ENCODE data around the gene GRID1. TPM values are rescaled to one million over a fixed set of nuclear protein-coding genes. Genes with fewer than 3 reads are reported as not detected.

The GRID1 gene
- total RNA-seq, 4 donors from 2014 or later = 0.40 to 1.9 (median 1.00) TPM

GRCh38 chr10:86347856-86348255 lies 18.7 kb downstream of the GRID1 start:
- no peak for DNase-seq
- H3K4me3 ChIP-seq = no peak overlapping the region
- TF ChIP-seq POLR2A (IDR thresholded peaks at IDR 0.05) (no peak), CTCF (IDR thresholded peaks at IDR 0.05) (no peak), EP300 (IDR thresholded peaks at IDR 0.05; ENCODE audit: low read depth) (no peak), POLR2AphosphoS5 (IDR thresholded peaks at IDR 0.05) (no peak)
- H3K27ac ChIP-seq = no peak overlapping the region
- no peaks in the 10 kb centered on the region for H3K9me3 ChIP-seq
- H3K36me3 ChIP-seq = no peaks in the 10 kb centered on the region
- WGBS, 2 donors (ENCODE audit: low coverage in 1 of 2) = 94% methylated on average over 6 of the region's 6 CpGs; no CpG with 5 or more reads in 1 of the 2 donors
- intact Hi-C loops (cut with DNase I; ENCODE audit: low total_unique reads) = no loop called here
- H3K27me3 ChIP-seq = no peaks in the 10 kb centered on the region
- H3K4me1 ChIP-seq = no peaks in the 10 kb centered on the region
- in situ Hi-C loops (cut with MboI; ENCODE audit: low pct_ligation_motif_present in 1 of 4, low pct_unique_long_range_greater_than_20kb in 1 of 4, low sequenced_read_pairs in 3 of 4) = no loop called here

GRCh38 chr10:86346799-86347665 lies 19.6 kb downstream of the GRID1 start:
- H3K27me3 ChIP-seq = no peaks in the 10 kb centered on the region
- 65% methylated on average over 11 of the region's 11 CpGs; no CpG with 5 or more reads in 1 of the 2 donors for WGBS, 2 donors (ENCODE audit: low coverage in 1 of 2)
- in situ Hi-C loops (cut with MboI; ENCODE audit: low pct_ligation_motif_present in 1 of 4, low pct_unique_long_range_greater_than_20kb in 1 of 4, low sequenced_read_pairs in 3 of 4) (no loop called here), intact Hi-C loops (cut with DNase I; ENCODE audit: low total_unique reads) (no loop called here)
- no peaks in the 10 kb centered on the region for H3K9me3 ChIP-seq
- no peak for TF ChIP-seq POLR2A (IDR thresholded peaks at IDR 0.05)
- TF ChIP-seq EP300 (IDR thresholded peaks at IDR 0.05; ENCODE audit: low read depth) = no peak
- no peak for TF ChIP-seq CTCF (IDR thresholded peaks at IDR 0.05)
- no peak for TF ChIP-seq POLR2AphosphoS5 (IDR thresholded peaks at IDR 0.05)
- no peaks in the 10 kb centered on the region for H3K4me1 ChIP-seq
- H3K4me3 ChIP-seq = no peak overlapping the region
- no peak overlapping the region for H3K27ac ChIP-seq
- no peak for DNase-seq
- no peaks in the 10 kb centered on the region for H3K36me3 ChIP-seq

DNA sequence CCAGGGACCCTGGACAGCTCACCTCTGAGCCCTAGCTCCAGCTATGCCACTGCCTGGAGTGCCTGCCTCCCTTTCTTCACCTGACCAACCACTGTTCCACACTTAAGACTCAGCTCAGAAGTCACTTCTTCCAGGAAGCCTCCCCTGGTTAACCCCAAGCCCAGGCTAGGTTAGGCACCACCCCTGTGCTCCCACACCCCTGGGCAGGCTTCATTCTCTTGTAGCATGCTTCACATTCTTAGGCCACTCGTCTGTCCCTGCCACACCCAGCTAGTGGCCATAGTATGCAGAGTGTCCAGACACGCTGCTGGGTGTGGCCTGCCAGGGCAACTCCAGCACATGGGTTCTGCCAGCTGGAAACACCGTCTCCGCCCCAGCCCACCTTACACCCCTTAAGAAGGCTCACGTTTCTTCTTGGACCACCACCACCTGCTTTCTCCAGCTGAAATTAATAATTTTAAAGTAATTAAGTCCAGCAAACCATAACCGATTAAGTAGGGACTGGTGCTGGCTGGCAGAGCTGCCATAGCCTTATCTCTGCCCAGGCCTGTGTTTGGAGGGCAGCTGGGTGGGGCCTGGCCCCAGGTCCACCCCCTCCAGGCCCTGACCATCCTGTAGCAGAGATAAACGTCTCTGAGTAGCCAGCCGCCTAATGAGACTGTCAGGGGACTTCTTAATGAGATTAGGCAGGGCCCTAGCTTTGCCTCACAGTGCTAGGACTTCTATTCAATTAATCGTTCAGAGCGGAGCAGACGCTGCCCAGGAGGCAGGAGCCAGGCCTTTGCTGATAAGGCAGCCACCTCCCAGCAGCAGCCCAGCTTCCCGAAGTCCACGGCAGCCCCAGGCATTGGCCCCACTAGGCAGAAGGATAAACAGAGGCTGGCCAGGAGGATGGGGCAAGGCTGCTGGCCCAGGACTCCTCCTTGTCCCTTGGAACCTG lies 20.5 kb downstream of the GRID1 start:
- intact Hi-C loops (cut with DNase I; ENCODE audit: low total_unique reads) = no loop called here
- no peak for DNase-seq
- no peak for TF ChIP-seq EP300 (IDR thresholded peaks at IDR 0.05; ENCODE audit: low read depth)
- TF ChIP-seq CTCF (IDR thresholded peaks at IDR 0.05) = no peak
- no peak for TF ChIP-seq POLR2A (IDR thresholded peaks at IDR 0.05)
- TF ChIP-seq POLR2AphosphoS5 (IDR thresholded peaks at IDR 0.05) = no peak
- no peaks in the 10 kb centered on the region for H3K4me1 ChIP-seq
- no peaks in the 10 kb centered on the region for H3K36me3 ChIP-seq
- no peaks in the 10 kb centered on the region for H3K9me3 ChIP-seq
- H3K27me3 ChIP-seq = no peaks in the 10 kb centered on the region
- in situ Hi-C loops (cut with MboI; ENCODE audit: low pct_ligation_motif_present in 1 of 4, low pct_unique_long_range_greater_than_20kb in 1 of 4, low sequenced_read_pairs in 3 of 4) = no loop called here
- no peak overlapping the region for H3K4me3 ChIP-seq
- H3K27ac ChIP-seq = no peak overlapping the region
- WGBS, 2 donors (ENCODE audit: low coverage in 1 of 2) = 78% methylated on average over 13 of the region's 13 CpGs; no CpG with 5 or more reads in 1 of the 2 donors

- no peaks in the 10 kb centered on the region for H3K9me3 ChIP-seq
- no peaks in the 10 kb centered on the region for H3K4me1 ChIP-seq
- in situ Hi-C loops (cut with MboI; ENCODE audit: low pct_ligation_motif_present in 1 of 4, low pct_unique_long_range_greater_than_20kb in 1 of 4, low sequenced_read_pairs in 3 of 4) = no loop called here
- no peak overlapping the region for H3K27ac ChIP-seq
- DNase-seq = no peak
- H3K36me3 ChIP-seq = no peaks in the 10 kb centered on the region
- TF ChIP-seq POLR2A (IDR thresholded peaks at IDR 0.05) (no peak), POLR2AphosphoS5 (IDR thresholded peaks at IDR 0.05) (no peak), EP300 (IDR thresholded peaks at IDR 0.05; ENCODE audit: low read depth) (no peak), CTCF (IDR thresholded peaks at IDR 0.05) (no peak)
- H3K27me3 ChIP-seq = no peaks in the 10 kb centered on the region
- no peak overlapping the region for H3K4me3 ChIP-seq
- WGBS, 2 donors (ENCODE audit: low coverage in 1 of 2) = 100% methylated on average over 2 of the region's 4 CpGs; no CpG with 5 or more reads in 1 of the 2 donors
- intact Hi-C loops (cut with DNase I; ENCODE audit: low total_unique reads) = no loop called here
These were observed 21.2 kb downstream of the GRID1 start for GRCh38 chr10:86345296-86345858.
